A673 (cell line): Measurements from ENCODE around the gene BEND2. TPM values are rescaled to one million over a fixed set of nuclear protein-coding genes. Genes with fewer than 3 reads are reported as not detected.
A peak's percentile ranks its signal among the peaks of the same experiment; 100 is the strongest.

Source experiments
- BruUV-seq: library from RNA; stranded (reverse); fragments of 400-500 nt; replicated peaks from 2 replicates; lab custom pipeline; 2021; lab: Mats Ljungman, UMichigan
- CTCF ChIA-PET: fragments of 300-600 bp; sonication (Branson Sonifier 250); formaldehyde crosslinking; loops from one replicate; lab custom pipeline; 2022; ENCODE audit warnings: antibody characterized with exemption; lab: Charles Lee
- POLR2A ChIA-PET: fragments of 300-600 bp; sonication (Branson Sonifier 250); formaldehyde crosslinking; loops from one replicate; lab custom pipeline; 2022; ENCODE audit warnings: antibody characterized with exemption; ENCODE audit not compliant: low non-redundant PET; lab: Charles Lee
- DNase-seq: peaks from one replicate; pipeline ENCODE4 v3.0.0-alpha.2; 2015; ENCODE audit warnings: low spot score
- H3K27ac ChIP-seq: fragments of 200-600 bp; sonication (generic); 2 replicates; pipeline ENCODE4 v1.5.1; 2016; ENCODE audit warnings: mixed run types, low read depth, mild to moderate bottlenecking, mixed read lengths, antibody characterized with exemption, low read length; ENCODE audit not compliant: poor library complexity, severe bottlenecking
- H3K27me3 ChIP-seq: fragments of 200-600 bp; sonication (generic); replicated peaks from 2 replicates; pipeline ENCODE4 v1.6.1; 2017; ENCODE audit warnings: mixed run types, low read depth, mild to moderate bottlenecking, mixed read lengths, antibody characterized with exemption, low read length; ENCODE audit not compliant: insufficient read depth, poor library complexity
- H3K36me3 ChIP-seq: fragments of 200-600 bp; sonication (generic); 2 replicates; pipeline ENCODE4 v1.6.1; 2016; ENCODE audit warnings: mixed run types, mild to moderate bottlenecking, mixed read lengths, antibody characterized with exemption, low read length; ENCODE audit not compliant: insufficient read depth, poor library complexity, severe bottlenecking
- H3K4me1 ChIP-seq: fragments of 200-600 bp; sonication (generic); 2 replicates; pipeline ENCODE4 v1.6.1; 2017; ENCODE audit warnings: mixed run types, mild to moderate bottlenecking, mixed read lengths, antibody characterized with exemption, low read length; ENCODE audit not compliant: insufficient read depth, poor library complexity, severe bottlenecking
- H3K4me3 ChIP-seq: fragments of 200-600 bp; sonication (generic); 2 replicates; pipeline ENCODE4 v1.5.1; 2016; ENCODE audit warnings: low read depth, mixed run types, mild to moderate bottlenecking, mixed read lengths, low read length; ENCODE audit not compliant: poor library complexity, severe bottlenecking
- H3K9me3 ChIP-seq: fragments of 200-600 bp; sonication (generic); 2 replicates; pipeline ENCODE4 v1.6.1; 2016; ENCODE audit warnings: mixed run types, low read depth, mild to moderate bottlenecking, mixed read lengths, antibody characterized with exemption, low read length; ENCODE audit not compliant: poor library complexity, severe bottlenecking
- EZH2 ChIP-seq: fragments of 200-600 bp; sonication (generic); IDR thresholded peaks from 2 replicates; pipeline ENCODE4 v1.6.1; 2017; ENCODE audit warnings: borderline replicate concordance, low read depth, mild to moderate bottlenecking, mixed read lengths, antibody characterized with exemption, low read length; ENCODE audit not compliant: poor library complexity, severe bottlenecking
- intact Hi-C: fragments of 100-400 bp; cut with micrococcal nuclease; formaldehyde crosslinking; loops from one replicate; pipeline ENCODE4 v1.10.0; 2022; ENCODE audit not compliant: unreplicated experiment
- total RNA-seq: library from RNA; stranded (reverse); gene quantifications from 2 replicates; pipeline ENCODE4 v1.2.3, GENCODE V29; 2021
- TF ChIP-seq, protein P1 (sequence below): fragments of 300-800, 200-600 bp; sonication (generic); conservative IDR thresholded peaks from 2 replicates; pipeline ENCODE4 v1.5.1; 2017; ENCODE audit warnings: low read depth, mild to moderate bottlenecking, antibody characterized with exemption, low read length, moderate library complexity, mixed read lengths

BEND2 gene
- total RNA-seq, 1 experiment from 2014 or later = not detected

DNA sequence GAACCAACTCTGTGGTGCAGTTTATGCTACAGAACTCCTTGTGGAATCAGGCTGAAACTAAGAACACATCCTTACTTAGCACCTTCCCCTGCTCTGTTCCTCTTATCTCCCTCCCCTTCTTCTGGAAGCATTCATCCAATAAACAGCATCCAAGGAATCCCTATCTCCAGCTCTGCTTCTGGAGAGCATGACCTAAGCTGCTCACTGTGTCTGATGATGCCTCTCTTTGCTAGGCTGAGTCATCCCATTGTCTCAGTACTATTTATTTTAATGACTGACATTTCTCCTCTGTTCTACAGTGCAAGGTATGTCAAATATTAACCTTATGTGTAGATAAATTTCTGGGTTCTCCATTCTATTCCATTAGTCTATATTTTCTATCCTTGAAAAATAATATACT, 71.2 kb downstream of the BEND2 start:
- H3K4me1 ChIP-seq = no peaks in the 10 kb centered on the region
- no peaks in the 10 kb centered on the region for H3K27me3 ChIP-seq
- intact Hi-C loops = no loop called here
- DNase-seq = no peak
- H3K4me3 ChIP-seq = no peak overlapping the region
- CTCF ChIA-PET = no interaction called here
- BruUV-seq = no TSS peak
- no peaks in the 10 kb centered on the region for H3K9me3 ChIP-seq
- H3K36me3 ChIP-seq = no peaks in the 10 kb centered on the region
- no peak overlapping the region for H3K27ac ChIP-seq
- POLR2A ChIA-PET = no interaction called here
- TF ChIP-seq, protein P1, sequence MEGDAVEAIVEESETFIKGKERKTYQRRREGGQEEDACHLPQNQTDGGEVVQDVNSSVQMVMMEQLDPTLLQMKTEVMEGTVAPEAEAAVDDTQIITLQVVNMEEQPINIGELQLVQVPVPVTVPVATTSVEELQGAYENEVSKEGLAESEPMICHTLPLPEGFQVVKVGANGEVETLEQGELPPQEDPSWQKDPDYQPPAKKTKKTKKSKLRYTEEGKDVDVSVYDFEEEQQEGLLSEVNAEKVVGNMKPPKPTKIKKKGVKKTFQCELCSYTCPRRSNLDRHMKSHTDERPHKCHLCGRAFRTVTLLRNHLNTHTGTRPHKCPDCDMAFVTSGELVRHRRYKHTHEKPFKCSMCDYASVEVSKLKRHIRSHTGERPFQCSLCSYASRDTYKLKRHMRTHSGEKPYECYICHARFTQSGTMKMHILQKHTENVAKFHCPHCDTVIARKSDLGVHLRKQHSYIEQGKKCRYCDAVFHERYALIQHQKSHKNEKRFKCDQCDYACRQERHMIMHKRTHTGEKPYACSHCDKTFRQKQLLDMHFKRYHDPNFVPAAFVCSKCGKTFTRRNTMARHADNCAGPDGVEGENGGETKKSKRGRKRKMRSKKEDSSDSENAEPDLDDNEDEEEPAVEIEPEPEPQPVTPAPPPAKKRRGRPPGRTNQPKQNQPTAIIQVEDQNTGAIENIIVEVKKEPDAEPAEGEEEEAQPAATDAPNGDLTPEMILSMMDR = no peak
- no peak for TF ChIP-seq EZH2

DNA sequence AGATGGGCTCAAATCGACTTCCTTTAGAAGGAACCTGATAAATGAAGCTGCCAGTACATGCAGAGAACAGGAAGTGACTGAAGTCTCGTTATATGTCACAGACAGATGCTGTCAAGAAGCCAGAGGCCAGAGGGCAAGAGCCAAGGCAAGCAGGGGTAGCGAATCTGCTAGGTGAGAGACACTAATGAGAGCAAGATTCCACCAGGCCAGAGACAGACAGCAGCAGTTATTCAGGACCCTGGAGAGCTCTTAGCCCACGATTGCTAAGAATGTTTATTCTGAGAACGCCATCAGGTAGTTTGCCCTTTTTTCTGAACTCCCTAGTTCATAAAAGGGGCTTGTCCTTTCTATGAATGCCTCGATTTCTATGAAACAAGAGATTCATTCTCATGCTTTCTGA, 73.7 kb downstream of the BEND2 start:
- ChIA-PET POLR2A (no interaction called here), CTCF (no interaction called here)
- H3K9me3 ChIP-seq = no peaks in the 10 kb centered on the region
- intact Hi-C loops = no loop called here
- peak; percentile 32 for DNase-seq
- TF ChIP-seq, protein P1 = no peak
- TF ChIP-seq EZH2 = no peak
- H3K4me3 ChIP-seq = no peak overlapping the region
- H3K27me3 ChIP-seq = no peaks in the 10 kb centered on the region
- no peaks in the 10 kb centered on the region for H3K4me1 ChIP-seq
- H3K27ac ChIP-seq = no peak overlapping the region
- H3K36me3 ChIP-seq = no peaks in the 10 kb centered on the region
- BruUV-seq = no TSS peak

DNA sequence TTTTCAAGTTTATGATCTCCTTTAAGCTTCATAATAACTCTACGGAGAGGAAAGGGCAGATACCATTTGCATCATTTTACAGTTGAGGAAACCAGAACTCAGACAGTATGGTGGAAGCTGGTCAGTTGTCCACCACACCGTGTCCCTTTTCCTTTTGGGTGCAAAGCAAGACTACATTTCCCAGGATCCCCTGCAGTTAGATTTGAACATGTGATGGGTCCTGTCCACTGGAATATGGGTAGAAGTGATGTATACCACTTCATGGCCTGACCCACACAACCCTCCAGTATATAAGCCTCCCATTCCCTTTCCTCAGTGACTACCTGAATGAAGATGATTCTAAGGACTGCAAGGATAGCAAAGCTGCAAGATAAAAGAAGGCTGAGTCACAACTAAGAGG, 74.7 kb downstream of the BEND2 start:
- no peak for DNase-seq
- no TSS peak for BruUV-seq
- intact Hi-C loops = no loop called here
- Histone ChIP-seq H3K27me3 (no peaks in the 10 kb centered on the region), H3K27ac (no peak overlapping the region), H3K4me1 (no peaks in the 10 kb centered on the region), H3K9me3 (no peaks in the 10 kb centered on the region), H3K4me3 (no peak overlapping the region), H3K36me3 (no peaks in the 10 kb centered on the region)
- POLR2A ChIA-PET = no interaction called here
- no peak for TF ChIP-seq EZH2
- TF ChIP-seq, protein P1 = no peak
- CTCF ChIA-PET = no interaction called here
